ENCODE results near the gene SMG7. TPM values are rescaled to one million over a fixed set of nuclear protein-coding genes. Genes with fewer than 3 reads are reported as not detected.

Gene SMG7
- total RNA-seq, 4 donors from 2014 or later, result 37.8 to 82.1 (median 58.9) TPM

DNA sequence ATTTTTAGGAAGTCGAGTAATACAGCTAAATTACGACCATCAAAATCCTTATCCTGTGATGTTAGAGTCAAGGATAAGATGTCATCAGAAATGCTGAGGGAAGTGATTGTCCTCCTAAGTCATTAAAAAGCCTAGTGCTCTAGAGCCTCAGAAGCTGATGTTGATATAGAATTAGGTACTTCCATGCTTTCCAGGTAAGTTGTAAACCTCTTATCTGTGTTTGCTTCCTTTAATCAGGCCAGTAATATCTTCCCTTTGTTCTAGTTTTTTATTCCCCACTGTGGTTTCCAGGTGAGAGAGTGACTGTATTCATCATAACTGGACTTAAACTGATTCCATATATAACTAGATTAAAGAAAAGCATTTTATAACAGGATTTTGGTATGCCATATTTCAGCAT is 44.4 kb downstream of the SMG7 start:
- Histone ChIP-seq H3K36me3 (peaks cover 0 to 5% of the 10 kb centered on the region in 2 donors), H3K9me3 (no peaks in the 10 kb centered on the region), H3K4me1 (peaks cover 0 to 5% of the 10 kb centered on the region in 2 donors), H3K4me3 (replicated peaks in 1 of 3) (no peak overlapping the region), H3K27me3 (no peaks in the 10 kb centered on the region), H3K27ac (no peak overlapping the region)
- intact Hi-C loops (cut with DNase I), result no loop called here
- no peak for DNase-seq
- WGBS, 2 donors, result 92% methylated on average over 2 of the region's 2 CpGs
- no peak for TF ChIP-seq POLR2A (IDR thresholded peaks at IDR 0.05)
- no peak for TF ChIP-seq CTCF (IDR thresholded peaks at IDR 0.05)

DNA sequence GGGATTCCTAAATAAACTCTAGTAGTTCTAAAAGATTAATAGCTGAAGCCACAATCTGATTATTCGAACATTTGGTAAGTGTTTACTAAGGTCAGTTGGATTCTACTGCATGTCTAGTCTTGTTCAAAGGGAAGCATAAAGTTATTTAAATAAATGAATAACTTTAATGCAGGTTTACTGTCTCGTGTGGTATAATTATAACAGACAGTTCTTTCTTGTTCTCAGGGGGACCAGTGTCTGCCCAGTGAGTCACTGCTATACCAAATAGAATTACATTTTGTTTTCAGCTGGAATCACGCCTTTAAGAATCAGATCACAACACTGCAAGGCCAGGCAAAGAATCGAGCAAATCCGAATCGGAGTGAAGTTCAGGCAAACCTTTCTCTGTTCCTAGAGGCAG is 45.1 kb downstream of the SMG7 start:
- DNase-seq, result no peak
- Histone ChIP-seq H3K4me3 (replicated peaks in 1 of 3) (no peak overlapping the region), H3K27ac (no peak overlapping the region), H3K4me1 (no peaks in the 10 kb centered on the region), H3K27me3 (no peaks in the 10 kb centered on the region), H3K9me3 (no peaks in the 10 kb centered on the region), H3K36me3 (peaks cover 0 to 5% of the 10 kb centered on the region in 2 donors)
- 94 to 96% methylated on average over 6 of the region's 6 CpGs for WGBS, 2 donors
- TF ChIP-seq POLR2A (IDR thresholded peaks at IDR 0.05), result no peak
- no peak for TF ChIP-seq CTCF (IDR thresholded peaks at IDR 0.05)
- intact Hi-C loops (cut with DNase I), result no loop called here

GRCh38 chr1:183520379-183520778 is 48.1 kb downstream of the SMG7 start:
- Histone ChIP-seq H3K4me3 (replicated peaks in 1 of 3) (no peak overlapping the region), H3K27ac (no peak overlapping the region), H3K4me1 (no peaks in the 10 kb centered on the region), H3K27me3 (no peaks in the 10 kb centered on the region), H3K36me3 (peaks cover 4 to 5% of the 10 kb centered on the region in 2 donors), H3K9me3 (no peaks in the 10 kb centered on the region)
- no peak for TF ChIP-seq POLR2A (IDR thresholded peaks at IDR 0.05)
- no peak for TF ChIP-seq CTCF (IDR thresholded peaks at IDR 0.05)
- no peak for DNase-seq
- intact Hi-C loops (cut with DNase I), result no loop called here
- 86 to 87% methylated on average over 1 of the region's 1 CpG for WGBS, 2 donors

- TF ChIP-seq CTCF (IDR thresholded peaks at IDR 0.05) (no peak), POLR2A (IDR thresholded peaks at IDR 0.05) (no peak)
- 90 to 97% methylated on average over 1 of the region's 1 CpG for WGBS, 2 donors
- Histone ChIP-seq H3K27ac (no peak overlapping the region), H3K27me3 (no peaks in the 10 kb centered on the region), H3K4me1 (no peaks in the 10 kb centered on the region), H3K4me3 (replicated peaks in 1 of 3) (no peak overlapping the region), H3K9me3 (no peaks in the 10 kb centered on the region), H3K36me3 (peaks cover 8 to 9% of the 10 kb centered on the region in 2 donors)
- DNase-seq, result no peak
- intact Hi-C loops (cut with DNase I), result no loop called here
Measured at GRCh38 chr1:183522104-183522503, 49.8 kb downstream of the SMG7 start.

DNA sequence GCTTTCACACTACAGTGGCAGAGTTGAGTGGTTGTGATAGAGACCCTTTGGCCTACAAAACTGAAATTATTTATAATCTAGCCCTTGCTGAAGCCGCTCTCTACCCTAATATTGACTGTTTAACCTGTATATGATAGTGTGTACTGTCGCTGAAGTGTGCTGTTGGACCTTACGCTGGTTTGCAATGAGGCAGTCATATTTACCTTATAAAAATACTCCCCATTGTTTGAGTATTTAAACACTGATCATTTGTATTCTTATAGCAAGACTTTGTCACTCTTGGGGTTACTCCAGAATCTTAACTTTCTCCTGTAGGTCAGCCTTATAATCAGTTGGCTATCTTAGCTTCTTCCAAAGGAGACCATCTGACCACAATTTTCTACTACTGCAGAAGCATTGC is 56.3 kb downstream of the SMG7 start:
- peaks cover 25 to 32% of the 10 kb centered on the region in 2 donors for H3K36me3 ChIP-seq
- WGBS, 2 donors, result 97 to 98% methylated on average over 3 of the region's 3 CpGs
- no peak overlapping the region for H3K27ac ChIP-seq
- intact Hi-C loops (cut with DNase I), result no loop called here
- no peak overlapping the region for H3K4me3 ChIP-seq (replicated peaks in 1 of 3)
- H3K27me3 ChIP-seq, result no peaks in the 10 kb centered on the region
- H3K9me3 ChIP-seq, result no peaks in the 10 kb centered on the region
- DNase-seq, result no peak
- no peaks in the 10 kb centered on the region for H3K4me1 ChIP-seq
- no peak for TF ChIP-seq CTCF (IDR thresholded peaks at IDR 0.05)
- no peak for TF ChIP-seq POLR2A (IDR thresholded peaks at IDR 0.05)
